Endothelial cell of hepatic sinusoid (primary cell): ENCODE data around the gene KIAA0513.

Experiments
- in situ Hi-C: cut with HindIII; loops from 2 replicates; pipeline ENCODE4 v1.10.0; 2017; ENCODE audit warnings: low sequenced_read_pairs

Gene KIAA0513, protein sequence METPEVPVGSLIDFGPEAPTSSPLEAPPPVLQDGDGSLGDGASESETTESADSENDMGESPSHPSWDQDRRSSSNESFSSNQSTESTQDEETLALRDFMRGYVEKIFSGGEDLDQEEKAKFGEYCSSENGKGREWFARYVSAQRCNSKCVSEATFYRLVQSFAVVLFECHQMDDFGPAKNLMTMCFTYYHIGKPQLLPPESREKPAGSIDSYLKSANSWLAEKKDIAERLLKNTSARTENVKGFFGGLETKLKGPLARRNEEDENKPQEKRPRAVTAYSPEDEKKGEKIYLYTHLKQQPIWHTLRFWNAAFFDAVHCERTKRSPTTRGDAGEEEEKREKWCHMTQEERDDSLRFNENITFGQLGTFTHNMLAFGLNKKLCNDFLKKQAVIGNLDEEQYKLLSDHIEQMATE

DNA sequence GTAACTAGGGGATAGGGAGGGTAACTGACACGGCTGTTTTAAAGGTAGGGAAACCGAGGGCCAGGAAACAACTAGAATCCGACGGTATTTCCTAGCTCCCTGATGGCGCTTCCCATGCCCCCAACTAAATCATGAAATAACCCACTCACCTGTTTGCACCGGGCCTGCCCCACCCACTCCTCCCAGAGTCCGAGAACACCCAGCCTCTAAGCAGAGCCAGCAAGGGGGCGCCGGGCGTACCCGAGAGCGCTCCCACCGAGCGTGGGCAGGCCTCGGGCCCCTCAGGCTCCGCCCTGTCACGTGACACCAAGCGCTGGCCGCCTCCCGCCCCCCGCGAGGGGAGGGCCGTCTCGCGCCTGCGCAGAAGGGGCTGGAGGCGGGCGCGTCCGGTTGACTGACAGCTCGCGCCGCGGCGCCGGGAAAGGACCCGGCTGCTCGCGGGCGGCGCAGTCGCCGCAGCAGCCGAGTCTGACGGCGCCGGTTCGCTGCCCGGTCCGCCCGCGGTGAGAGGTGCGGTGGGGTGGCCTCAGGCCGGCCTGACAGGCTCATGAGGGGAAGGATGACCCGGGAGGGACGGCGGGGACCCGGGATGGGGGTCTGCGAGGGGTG lies at the start of gene KIAA0513:
TSS of gene KIAA0513 (plus strand) at position 447 of the 609 bp plus-strand sequence. CDS start 39,277 bp downstream, outside the sequence.
- in situ Hi-C loops = no loop called here

DNA sequence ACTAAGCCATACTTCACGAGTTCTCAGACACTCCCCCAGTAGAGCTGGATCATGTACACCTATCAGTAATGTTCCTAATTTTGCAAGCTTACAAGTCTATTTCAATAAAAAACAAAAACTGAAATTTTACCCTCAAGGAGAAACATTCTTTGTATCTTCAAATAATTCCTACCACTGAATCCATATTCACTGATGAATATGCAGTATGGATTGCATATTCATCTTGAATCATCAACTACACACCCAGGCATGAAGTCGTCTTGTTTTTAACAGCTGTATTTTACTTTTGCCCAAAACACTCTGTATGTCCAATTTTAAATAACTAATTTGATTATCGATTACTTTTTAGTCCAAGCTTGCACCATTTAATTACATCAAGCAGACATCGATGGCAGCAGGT lies 48.1 kb upstream of the KIAA0513 start:
- in situ Hi-C loops = loop anchor here (5.0 to 10.0 kb wide), 4 partner anchors 52 to 222 kb away; no protein-coding TSS in a partner anchor

DNA sequence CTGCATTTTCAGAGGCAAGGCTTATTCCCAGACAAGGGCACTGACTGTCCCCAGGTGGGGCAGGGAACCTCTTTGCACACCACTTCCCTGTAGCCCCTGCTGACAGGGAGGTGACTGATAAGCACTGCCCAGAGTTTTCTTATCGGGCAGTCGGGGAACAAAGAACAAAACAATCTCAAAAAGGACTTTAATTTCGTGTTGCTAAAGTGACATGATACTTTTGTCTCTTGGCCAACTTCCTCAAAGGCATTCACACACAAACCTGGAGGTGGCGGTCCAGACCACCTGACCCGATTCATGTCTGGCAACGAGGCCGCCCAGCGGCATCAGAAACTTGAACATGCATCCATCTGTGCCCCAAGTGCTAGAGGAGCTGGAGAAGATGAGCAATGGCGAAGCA lies 45.2 kb upstream of the KIAA0513 start:
- in situ Hi-C loops = no loop called here

DNA sequence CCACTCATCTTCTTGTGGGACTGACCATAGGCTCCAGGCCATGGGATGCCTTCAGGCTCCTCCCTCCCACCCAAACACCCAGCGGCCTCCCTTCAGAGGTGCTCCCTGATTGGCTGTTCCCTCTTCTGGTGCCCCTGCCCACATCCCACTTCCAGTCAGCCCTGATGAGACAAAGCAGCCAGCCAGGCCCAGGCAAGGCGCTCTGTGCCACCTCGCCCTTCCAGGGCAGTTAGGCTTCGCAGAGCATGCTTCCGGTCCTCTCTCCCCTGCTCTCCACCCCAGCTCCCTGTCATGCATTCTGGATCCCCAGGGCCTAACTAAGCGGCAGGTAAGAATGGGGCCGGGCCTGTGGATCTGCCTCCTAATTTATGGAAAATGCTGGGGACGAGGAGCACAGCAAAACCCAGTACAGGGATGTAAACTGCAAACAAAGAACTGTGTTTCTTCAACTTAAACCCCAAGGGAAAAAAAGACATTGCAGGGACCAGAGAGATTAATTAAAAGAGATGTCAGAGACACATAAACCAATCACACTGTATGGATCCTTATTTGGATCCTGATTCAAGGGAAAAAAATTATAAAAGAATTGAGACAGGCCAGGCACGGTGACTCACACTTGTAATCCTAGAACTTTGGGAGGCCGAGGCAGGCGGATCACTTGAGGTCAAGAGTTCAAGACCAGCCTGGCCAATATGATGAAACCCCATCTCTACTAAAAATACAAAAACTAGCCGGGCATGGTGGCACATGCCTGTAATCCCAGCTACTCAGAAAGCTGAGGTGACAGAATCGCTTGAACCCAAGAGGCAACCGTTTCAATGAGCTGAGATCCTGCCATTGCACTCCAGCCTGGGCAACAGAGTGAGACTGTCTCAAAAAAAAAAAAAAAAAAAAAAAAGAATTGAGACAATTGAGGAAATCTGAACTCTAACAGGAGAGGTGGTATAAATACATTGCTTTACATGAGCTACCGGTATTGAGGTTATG lies 42.2 kb upstream of the KIAA0513 start:
- in situ Hi-C loops = no loop called here

DNA sequence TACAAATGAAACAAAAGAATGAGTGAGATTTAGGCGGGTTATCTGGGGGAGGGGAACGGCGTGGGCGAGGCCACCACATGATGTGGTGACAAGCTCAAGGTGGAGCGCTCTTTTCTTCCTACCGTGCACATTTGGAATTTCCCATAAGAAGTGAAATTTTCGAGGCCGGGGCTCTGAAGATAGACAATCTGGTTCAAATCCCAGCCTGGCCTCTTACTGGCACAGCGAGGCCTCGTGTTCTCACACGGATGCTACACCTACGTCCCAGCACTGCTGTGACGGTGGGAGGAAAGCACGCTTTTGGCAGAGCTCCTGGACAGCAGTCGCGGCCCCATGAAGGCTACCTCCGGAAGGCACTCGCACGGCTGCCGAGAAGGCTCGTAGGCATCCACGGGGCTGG lies 41.5 kb upstream of the KIAA0513 start:
- in situ Hi-C loops = no loop called here

DNA sequence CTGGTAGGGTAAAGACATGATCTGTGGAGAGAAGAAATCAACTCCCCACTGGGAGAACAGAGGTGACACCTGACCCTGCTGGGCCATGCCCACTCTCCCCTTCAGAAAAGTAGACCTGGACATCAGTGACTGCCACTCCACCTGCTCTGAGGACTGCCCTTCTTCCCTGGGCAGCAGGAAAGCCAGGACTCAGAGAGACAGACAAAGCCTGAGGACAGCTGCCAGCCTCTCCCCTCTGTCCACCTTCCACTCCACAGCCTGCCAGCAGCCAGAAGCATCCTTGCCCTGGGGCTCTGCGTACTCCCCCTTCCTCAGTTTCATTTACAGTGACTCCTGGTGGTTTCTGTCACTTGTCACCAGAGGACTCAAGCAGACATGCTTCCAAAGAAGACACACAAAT lies 40.7 kb upstream of the KIAA0513 start:
- in situ Hi-C loops = no loop called here

DNA sequence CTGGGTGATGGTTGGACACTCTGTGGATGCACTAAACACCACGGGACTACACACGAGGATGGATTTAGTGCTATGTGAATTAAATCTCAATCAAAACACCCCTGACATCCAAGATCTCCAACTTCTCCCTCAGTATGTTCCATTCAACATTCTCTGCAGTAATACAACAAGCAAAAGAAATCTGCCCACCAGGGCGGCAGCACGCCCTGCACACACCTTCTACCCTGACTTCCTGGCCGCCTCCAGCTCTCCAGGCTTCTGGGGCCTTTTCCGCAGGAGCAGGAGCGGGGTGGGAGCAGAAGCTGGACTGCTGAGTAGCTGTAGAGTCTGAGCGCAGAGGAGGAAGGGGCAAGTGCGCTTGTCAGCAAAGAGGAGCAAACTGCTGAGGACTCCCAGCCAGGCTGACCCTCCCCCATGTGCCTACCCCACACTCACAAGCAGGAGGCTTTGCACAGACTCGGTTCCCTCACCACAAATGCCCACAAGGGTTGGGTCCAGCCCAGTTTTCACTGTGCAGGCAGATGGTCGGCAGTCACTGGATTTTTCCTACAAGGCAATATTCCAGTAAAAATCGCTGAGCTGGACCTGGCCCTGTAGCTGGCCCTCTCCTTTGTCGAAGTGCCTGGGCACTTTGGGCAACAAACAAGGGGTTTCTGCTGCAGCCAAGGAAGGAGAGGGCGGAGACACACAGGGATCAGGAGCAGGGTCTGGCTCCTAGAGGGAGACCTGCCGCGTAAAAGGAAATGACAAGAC lies 39.1 kb upstream of the KIAA0513 start:
- in situ Hi-C loops = no loop called here

DNA sequence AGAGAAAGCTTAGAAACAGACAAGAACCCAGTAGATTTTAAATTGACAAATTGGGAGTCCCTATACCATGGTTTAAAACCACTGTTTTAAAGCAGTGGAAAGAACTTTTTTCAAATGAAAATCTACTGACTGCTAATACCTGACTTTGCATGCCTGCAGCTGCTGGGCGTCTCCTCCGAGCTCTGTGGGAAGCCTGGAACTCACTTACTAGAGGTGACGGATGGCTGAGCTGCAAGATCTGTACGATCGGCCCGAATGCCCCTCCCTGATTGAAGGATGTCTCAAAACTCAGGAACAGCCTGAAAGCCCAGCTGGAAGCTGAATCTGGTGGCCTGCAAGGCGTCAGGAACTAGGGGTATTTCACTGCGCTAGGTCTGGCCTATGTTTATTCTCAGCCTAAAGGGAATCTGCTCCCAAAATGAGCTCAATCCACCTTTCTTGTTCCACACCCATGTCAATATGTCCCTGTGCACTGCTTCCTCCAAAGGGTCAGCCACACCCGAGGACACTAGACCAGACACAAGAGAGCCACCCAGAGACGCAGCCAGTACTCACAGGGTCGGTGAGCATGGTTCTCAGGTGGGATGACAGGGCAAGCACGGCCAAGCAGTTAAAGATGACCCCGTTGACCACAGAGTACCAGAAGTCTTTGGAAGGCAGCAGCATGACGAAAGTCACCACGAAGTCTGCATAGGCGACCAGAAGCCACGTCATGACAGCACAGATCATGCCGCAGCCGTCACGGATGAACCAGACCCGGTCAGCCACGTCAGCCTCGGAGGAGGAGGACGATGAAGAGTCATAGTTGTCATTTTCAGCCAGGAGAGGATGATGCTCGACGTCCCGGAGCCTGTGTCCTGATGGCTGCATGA lies 37.6 kb upstream of the KIAA0513 start:
- in situ Hi-C loops = no loop called here

DNA sequence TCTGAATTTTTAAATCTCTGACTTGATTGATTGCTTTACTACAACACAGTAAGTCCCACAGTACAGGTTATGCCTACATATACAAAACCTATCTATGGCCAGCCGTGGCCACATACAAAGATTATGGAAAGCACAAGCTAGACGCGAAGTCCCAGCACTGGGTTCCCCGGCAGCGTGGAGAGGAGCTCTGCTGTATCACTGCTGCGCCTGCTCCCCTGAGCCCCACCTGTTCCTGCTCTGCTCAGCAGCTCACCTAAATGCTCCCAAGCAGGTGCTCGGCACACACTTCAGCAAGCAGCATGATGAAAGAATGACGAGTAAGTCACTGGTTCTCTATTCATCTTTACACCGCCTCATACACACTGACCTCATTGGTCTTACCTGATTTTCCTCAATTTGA lies 36.8 kb upstream of the KIAA0513 start:
- in situ Hi-C loops = no loop called here

DNA sequence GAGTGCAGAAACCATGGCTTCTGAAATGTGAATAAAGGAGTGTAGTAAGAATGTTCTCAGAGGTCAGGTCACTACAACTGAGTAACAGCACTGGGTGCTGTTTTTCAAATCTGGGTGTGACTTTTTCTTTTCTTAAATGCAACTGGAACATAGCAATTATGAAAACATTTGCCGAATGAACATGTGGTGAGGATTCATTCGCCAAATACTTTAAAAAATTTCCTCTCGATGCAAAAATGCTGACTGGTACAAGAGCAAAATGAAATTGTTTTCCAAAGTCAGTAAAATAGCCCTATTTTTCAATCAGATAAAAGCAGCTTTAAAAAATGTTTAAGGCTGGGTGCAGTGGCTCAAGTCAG lies 34.9 kb upstream of the KIAA0513 start:
- in situ Hi-C loops = no loop called here

DNA sequence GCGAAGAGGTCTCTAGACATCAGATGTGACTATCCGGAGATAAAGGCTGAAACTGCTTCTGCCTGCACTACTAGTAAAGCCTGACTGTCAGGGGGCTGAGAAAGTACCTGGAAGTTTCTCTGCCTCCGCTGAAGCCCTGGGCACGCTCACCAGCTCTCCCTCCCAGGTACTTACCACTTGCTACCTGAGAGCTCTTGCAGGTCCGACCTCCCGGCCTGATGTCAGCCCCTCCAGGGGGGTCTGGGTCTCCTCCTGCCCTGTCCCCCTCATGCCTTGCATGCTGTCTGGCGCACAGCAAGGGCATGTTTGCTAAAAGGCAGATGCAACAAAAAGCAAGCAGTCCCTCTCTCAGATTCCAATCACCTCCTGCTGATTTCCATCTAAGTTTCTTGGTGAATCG lies 33.7 kb upstream of the KIAA0513 start:
- in situ Hi-C loops = no loop called here

DNA sequence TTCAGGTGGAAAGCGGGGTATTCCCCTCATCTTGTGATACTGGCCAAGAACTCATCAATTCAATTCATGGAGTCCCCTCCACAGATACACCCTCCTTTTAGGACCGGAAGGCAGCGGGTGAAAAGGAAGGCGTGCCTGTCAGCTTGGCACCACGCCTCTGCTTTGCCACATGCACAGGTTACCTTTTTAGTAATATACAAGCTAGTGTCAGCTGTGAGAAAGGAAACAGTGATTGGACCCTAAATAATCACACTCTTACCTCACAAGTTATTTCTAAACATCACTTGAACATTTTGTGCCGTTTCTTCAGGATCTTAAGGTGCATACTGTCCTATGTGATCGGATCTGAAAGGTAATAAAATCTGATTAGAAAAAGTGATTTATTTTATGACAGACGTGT lies 31.9 kb upstream of the KIAA0513 start:
- in situ Hi-C loops = no loop called here

DNA sequence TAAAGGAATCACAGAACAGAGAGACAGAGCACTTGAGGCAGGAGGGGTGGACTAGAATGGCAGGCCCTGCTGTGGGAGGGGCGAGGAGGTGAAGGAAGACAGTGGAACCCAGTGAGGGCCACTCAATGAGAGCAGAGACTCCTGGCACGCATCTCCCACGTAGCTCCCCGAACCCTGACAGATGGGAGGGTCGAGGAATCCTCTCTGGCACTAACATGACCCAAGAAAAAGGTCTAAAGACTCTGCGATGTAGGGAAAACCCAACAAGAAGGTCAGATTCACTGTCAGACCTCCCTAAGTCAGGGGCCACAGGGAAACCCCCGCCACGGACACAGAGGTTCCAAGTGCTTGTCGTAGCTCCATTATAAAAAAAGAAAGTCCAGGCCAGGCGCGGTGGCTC lies 31.2 kb upstream of the KIAA0513 start:
- in situ Hi-C loops = no loop called here

DNA sequence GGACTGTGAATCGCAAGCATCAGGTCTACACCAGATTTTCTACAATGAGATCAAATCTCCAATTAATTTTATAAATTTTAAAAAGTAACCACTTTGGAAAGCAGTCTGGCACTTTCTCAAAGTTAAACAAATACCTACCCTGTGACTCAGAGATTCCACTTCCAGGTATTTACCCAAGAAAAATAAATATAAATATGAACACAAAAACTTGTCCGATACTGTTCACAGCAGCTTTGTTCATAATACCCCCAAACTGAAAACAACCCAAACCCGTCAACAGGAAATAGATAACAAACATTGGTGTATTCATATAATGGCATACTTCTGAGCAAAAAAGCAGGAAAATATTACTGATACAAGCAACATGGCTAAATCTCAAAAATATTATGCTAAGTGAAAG lies 28.4 kb upstream of the KIAA0513 start:
- in situ Hi-C loops = no loop called here

DNA sequence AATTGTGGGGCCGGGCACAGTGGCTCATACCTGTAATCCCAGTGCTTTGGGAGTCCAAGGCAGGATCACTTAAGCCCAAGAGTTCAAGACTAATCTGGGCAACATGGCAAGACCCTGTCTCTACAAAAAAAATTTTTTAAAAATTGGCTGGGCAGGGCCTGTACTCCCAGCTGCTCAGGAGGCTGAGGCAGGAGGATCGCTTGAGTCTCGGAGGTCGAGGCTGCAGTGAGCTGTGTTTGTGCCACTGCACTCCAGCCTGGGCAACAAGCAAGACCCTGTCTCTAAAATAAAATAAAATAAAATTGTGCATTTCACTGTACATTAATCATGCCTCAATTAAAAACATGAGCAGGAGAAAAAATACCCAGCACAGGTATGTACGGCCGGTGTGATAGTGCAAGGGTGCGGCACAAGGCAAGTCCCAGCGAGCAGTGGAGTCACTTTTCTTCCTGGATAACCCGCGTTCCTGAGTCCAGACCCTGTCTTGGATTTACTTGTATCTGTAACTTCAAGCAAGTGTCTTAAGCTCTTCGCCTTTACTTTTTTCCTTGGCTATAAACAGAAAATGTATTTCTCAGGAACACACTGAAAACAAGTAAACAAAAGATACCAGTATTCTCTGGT lies 27.6 kb upstream of the KIAA0513 start:
- in situ Hi-C loops = no loop called here

DNA sequence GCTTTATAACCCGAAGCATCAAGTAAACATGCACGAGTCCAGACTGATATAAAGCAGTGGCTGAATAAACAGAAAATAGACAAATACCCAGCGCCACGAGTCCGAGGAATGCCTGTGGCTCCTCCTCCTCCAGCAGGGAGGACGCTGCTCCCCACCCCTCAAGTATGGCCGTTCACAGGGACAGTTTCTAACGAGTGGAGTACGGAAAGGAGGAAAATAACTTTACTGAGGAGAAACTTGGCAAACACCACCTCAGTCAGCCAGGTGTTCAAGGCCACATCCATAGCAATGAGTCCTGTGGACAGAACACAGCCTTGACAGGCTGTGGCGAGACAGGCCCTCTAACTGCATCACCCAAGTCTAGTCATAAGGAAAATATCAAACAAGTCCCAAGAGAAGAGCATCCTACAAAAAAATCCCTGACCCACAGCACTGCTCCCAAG lies 25.5 kb upstream of the KIAA0513 start:
- in situ Hi-C loops = no loop called here

DNA sequence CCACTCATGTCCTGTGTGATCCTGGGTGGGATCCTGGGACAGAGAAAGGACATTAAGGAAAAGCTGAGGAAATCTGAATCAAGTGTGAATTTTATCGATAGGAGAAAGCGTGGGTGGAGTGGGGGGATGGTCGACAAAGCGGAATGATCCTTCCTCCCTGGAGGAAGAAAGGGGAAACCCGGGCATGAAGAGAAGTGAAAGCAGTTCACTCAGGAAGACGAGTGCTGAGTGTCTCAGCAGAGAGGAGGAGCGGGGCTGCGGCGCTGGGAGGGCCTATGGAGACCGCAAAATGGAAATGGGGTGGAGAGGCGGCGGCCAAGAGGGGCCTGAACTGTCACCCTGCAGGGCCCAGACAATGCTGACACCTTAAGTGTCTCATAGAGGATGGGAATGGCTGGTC lies 25.0 kb upstream of the KIAA0513 start:
- in situ Hi-C loops = no loop called here

DNA sequence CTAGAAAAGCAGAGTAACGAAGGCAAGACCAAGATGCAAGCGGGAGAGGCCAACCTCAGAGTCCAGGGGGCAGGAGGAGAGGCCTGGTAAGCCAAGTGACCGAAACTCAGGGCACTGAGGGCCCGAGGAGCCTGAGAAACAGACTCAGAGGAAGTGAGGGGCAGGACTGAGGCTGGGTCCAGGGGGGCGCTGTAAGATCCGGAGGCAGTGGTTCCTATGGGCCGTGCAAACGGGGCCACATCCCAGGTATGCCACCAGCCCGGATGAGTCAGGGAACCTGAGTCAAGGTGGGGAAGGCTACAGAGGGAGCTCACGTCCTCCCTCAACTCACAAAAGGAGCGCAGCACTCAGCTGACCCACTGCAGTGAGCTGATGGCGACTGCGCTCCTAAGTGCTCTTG lies 24.5 kb upstream of the KIAA0513 start:
- in situ Hi-C loops = no loop called here
